ENCODE data around the gene PFKM.
A peak's percentile ranks its signal among the peaks of the same experiment; 100 is the strongest.

PFKM gene

DNA sequence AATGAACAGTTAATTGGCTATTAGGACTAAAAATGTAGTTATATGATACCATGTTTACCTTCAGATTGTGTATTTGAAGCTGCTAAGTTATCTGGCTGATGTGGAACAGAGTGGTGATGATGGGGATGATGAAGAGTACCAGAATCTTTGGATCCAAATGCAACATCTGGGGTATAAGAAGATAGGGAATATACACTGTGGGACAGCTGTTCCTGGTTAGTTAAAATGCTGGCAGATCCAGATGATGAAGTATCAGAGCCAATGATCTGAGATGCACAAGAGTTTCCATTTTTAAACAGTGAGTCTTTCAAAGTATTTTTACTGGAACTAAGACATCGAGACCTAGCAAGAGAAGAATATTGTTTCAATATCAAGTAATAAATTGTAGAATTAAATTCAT, 44.9 kb upstream of the PFKM start:
- H3K4me1 ChIP-seq (ENCODE audit: insufficient read depth, poor library complexity, severe bottlenecking): peaks cover 7% of the 10 kb centered on the region
- peaks cover 56% of the 10 kb centered on the region for H3K36me3 ChIP-seq (ENCODE audit: low read depth)
- ATAC-seq (ENCODE audit: low read depth) (no peak), DNase-seq (ENCODE audit: low spot score) (no peak)
- no peaks in the 10 kb centered on the region for H3K9me3 ChIP-seq (ENCODE audit: severe bottlenecking)
- no peak overlapping the region for H3K27ac ChIP-seq (ENCODE audit: poor library complexity, severe bottlenecking)
- TF ChIP-seq, protein P1, sequence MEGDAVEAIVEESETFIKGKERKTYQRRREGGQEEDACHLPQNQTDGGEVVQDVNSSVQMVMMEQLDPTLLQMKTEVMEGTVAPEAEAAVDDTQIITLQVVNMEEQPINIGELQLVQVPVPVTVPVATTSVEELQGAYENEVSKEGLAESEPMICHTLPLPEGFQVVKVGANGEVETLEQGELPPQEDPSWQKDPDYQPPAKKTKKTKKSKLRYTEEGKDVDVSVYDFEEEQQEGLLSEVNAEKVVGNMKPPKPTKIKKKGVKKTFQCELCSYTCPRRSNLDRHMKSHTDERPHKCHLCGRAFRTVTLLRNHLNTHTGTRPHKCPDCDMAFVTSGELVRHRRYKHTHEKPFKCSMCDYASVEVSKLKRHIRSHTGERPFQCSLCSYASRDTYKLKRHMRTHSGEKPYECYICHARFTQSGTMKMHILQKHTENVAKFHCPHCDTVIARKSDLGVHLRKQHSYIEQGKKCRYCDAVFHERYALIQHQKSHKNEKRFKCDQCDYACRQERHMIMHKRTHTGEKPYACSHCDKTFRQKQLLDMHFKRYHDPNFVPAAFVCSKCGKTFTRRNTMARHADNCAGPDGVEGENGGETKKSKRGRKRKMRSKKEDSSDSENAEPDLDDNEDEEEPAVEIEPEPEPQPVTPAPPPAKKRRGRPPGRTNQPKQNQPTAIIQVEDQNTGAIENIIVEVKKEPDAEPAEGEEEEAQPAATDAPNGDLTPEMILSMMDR (IDR thresholded peaks at IDR 0.05; ENCODE audit: poor library complexity, severe bottlenecking): no peak
- no peak overlapping the region for H3K4me3 ChIP-seq (ENCODE audit: severe bottlenecking)
- no peaks in the 10 kb centered on the region for H3K27me3 ChIP-seq (ENCODE audit: insufficient read depth, poor library complexity, severe bottlenecking)

DNA sequence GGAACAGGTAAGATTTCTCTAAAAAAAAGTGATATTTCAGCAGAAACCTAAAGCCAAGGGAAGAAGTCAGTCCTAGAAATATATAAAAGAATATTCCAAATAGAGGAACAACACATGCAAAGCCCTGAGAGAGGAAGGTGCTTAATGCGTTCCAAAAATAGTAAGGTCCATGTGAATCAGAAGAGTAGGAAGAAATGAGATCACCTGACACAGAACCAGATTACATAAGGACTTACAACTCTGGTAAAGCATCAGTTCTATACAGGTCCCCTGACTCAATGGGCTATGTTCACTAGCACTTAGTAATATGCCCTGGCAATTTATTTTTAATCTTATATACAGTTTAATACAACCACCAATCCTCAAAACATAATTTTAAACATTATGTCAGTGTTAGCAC, 43.3 kb upstream of the PFKM start:
- ATAC-seq (ENCODE audit: low read depth) (no peak), DNase-seq (ENCODE audit: low spot score) (no peak)
- Histone ChIP-seq H3K36me3 (ENCODE audit: low read depth) (peaks cover 55% of the 10 kb centered on the region), H3K4me1 (ENCODE audit: insufficient read depth, poor library complexity, severe bottlenecking) (peaks cover 9% of the 10 kb centered on the region), H3K4me3 (ENCODE audit: severe bottlenecking) (no peak overlapping the region), H3K27me3 (ENCODE audit: insufficient read depth, poor library complexity, severe bottlenecking) (no peaks in the 10 kb centered on the region), H3K27ac (ENCODE audit: poor library complexity, severe bottlenecking) (no peak overlapping the region), H3K9me3 (ENCODE audit: severe bottlenecking) (no peaks in the 10 kb centered on the region)
- TF ChIP-seq, protein P1 (IDR thresholded peaks at IDR 0.05; ENCODE audit: poor library complexity, severe bottlenecking): no peak

- Histone ChIP-seq H3K9me3 (ENCODE audit: severe bottlenecking) (no peaks in the 10 kb centered on the region), H3K4me3 (ENCODE audit: severe bottlenecking) (no peak overlapping the region), H3K36me3 (ENCODE audit: low read depth) (peaks cover 43% of the 10 kb centered on the region), H3K27ac (ENCODE audit: poor library complexity, severe bottlenecking) (no peak overlapping the region), H3K4me1 (ENCODE audit: insufficient read depth, poor library complexity, severe bottlenecking) (peaks cover 9% of the 10 kb centered on the region), H3K27me3 (ENCODE audit: insufficient read depth, poor library complexity, severe bottlenecking) (no peaks in the 10 kb centered on the region)
- ATAC-seq (ENCODE audit: low read depth): no peak
- no peak for DNase-seq (ENCODE audit: low spot score)
- TF ChIP-seq, protein P1 (IDR thresholded peaks at IDR 0.05; ENCODE audit: poor library complexity, severe bottlenecking): no peak
Observed at GRCh38 chr12:48077111-48077510, 42.1 kb upstream of the PFKM start.

- Histone ChIP-seq H3K27me3 (ENCODE audit: insufficient read depth, poor library complexity, severe bottlenecking) (no peaks in the 10 kb centered on the region), H3K4me1 (ENCODE audit: insufficient read depth, poor library complexity, severe bottlenecking) (peaks cover 9% of the 10 kb centered on the region), H3K36me3 (ENCODE audit: low read depth) (peaks cover 48% of the 10 kb centered on the region), H3K4me3 (ENCODE audit: severe bottlenecking) (no peak overlapping the region), H3K27ac (ENCODE audit: poor library complexity, severe bottlenecking) (peak overlapping the region; percentile 5), H3K9me3 (ENCODE audit: severe bottlenecking) (no peaks in the 10 kb centered on the region)
- TF ChIP-seq, protein P1 (IDR thresholded peaks at IDR 0.05; ENCODE audit: poor library complexity, severe bottlenecking): no peak
- ATAC-seq (ENCODE audit: low read depth): peak; percentile 80
- no peak for DNase-seq (ENCODE audit: low spot score)
Observed at GRCh38 chr12:48078901-48079300, 40.3 kb upstream of the PFKM start.

DNA sequence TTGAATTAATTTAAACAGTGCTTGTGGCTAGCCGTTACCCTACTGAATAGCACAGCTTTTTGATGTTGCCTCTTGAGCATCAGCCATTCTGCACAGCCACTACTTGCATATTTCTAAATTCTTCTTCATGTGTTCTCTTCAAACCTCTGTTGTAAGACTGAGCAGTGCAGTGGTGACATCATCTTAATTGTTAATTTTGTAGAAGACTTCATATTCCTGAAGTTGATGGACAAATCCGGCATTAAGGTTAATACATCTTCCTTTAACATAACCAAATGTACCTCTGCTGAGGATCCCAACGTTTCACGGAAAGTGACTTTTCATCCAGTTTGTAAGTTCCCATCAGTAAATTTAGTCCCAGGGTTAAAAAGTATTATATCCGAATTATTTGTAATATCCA, 38.9 kb upstream of the PFKM start:
- DNase-seq (ENCODE audit: low spot score) (no peak), ATAC-seq (ENCODE audit: low read depth) (no peak)
- no peaks in the 10 kb centered on the region for H3K27me3 ChIP-seq (ENCODE audit: insufficient read depth, poor library complexity, severe bottlenecking)
- no peaks in the 10 kb centered on the region for H3K9me3 ChIP-seq (ENCODE audit: severe bottlenecking)
- TF ChIP-seq, protein P1 (IDR thresholded peaks at IDR 0.05; ENCODE audit: poor library complexity, severe bottlenecking): no peak
- H3K4me1 ChIP-seq (ENCODE audit: insufficient read depth, poor library complexity, severe bottlenecking): peaks cover 9% of the 10 kb centered on the region
- H3K36me3 ChIP-seq (ENCODE audit: low read depth): peaks cover 39% of the 10 kb centered on the region
- no peak overlapping the region for H3K4me3 ChIP-seq (ENCODE audit: severe bottlenecking)
- no peak overlapping the region for H3K27ac ChIP-seq (ENCODE audit: poor library complexity, severe bottlenecking)

Data from RWPE2 (cell line).